Endothelial cell of umbilical vein (primary cell): ENCODE measurements around the gene KCTD19. TPM values are rescaled to one million over a fixed set of nuclear protein-coding genes. Genes with fewer than 3 reads are reported as not detected.
A peak's percentile ranks its signal among the peaks of the same experiment; 100 is the strongest.

Experiments used
- BruUV-seq: library from RNA; stranded (reverse); fragments of 400-500 nt; replicated peaks from 2 replicates; lab custom pipeline; 2021; lab: Mats Ljungman, UMichigan
- CTCF ChIA-PET: fragments of 300-600, 350-600 bp; sonication (Branson Sonifier 250); formaldehyde crosslinking; loops from one replicate; lab custom pipeline; 2021; ENCODE audit warnings: antibody characterized with exemption, inconsistent platforms; lab: Charles Lee
- POLR2A ChIA-PET: fragments of 300-600, 350-600 bp; sonication (Branson Sonifier 250); formaldehyde crosslinking; loops from one replicate; lab custom pipeline; 2021; ENCODE audit warnings: antibody characterized with exemption, inconsistent platforms; lab: Charles Lee
- DNase-seq: peaks from one replicate; pipeline ENCODE4 v3.0.0-alpha.2; 2011; ENCODE audit warnings: low read depth, low spot score
- FAIRE-seq: peaks from 2 replicates; lab custom pipeline; 2011; peaks lifted over from hg19 to GRCh38; lab: Jason Lieb, UNC
- H2AFZ ChIP-seq: 2 replicates; pipeline ENCODE4 v1.6.0; 2012; ENCODE audit warnings: low read depth, low read length, control low read depth, inconsistent platforms
- H3K27ac ChIP-seq: 2 replicates; pipeline ENCODE4 v1.5.1; 2011; ENCODE audit warnings: low read depth, mild to moderate bottlenecking, control low read depth, low read length, moderate library complexity; ENCODE audit not compliant: insufficient read depth
- H3K27me3 ChIP-seq, 2 experiments: 2 replicates each; pipeline versions ENCODE4 v1.6.0 to v1.6.1; 2011; ENCODE audit warnings: low read length in 2 of 2, mixed read lengths in 1 of 2; ENCODE audit not compliant: control insufficient read depth in 2 of 2, insufficient read depth in 2 of 2
- H3K36me3 ChIP-seq, 2 experiments: 2 replicates in 1 of 2; 3 replicates in 1 of 2; pipeline ENCODE4 v1.5.1; 2011; ENCODE audit warnings: low read length in 2 of 2, mild to moderate bottlenecking in 1 of 2, moderate library complexity in 1 of 2; ENCODE audit not compliant: control insufficient read depth in 2 of 2, insufficient read depth in 2 of 2; ENCODE audit errors: extremely low read depth in 1 of 2
- H3K4me1 ChIP-seq: 3 replicates; pipeline ENCODE4 v1.5.1; 2011; ENCODE audit warnings: mild to moderate bottlenecking, low read length; ENCODE audit not compliant: control insufficient read depth, insufficient read depth; ENCODE audit errors: extremely low read depth
- H3K4me2 ChIP-seq: 2 replicates; pipeline ENCODE4 v1.6.1; 2011; ENCODE audit warnings: low read length, control low read depth, mixed read lengths; ENCODE audit not compliant: insufficient read depth
- H3K4me3 ChIP-seq, 3 experiments: fragments of 200-600 bp in 1 of 3; sonication (generic), shearing (Covaris generic) in 1 of 3; replicated peaks in 1 of 3; 2 replicates each; pipeline ENCODE4 v1.5.1; 2011 to 2016; ENCODE audit warnings: control low read depth in 3 of 3, low read length in 3 of 3, mild to moderate bottlenecking in 2 of 3, inconsistent platforms in 1 of 3, low read depth in 1 of 3, moderate library complexity in 1 of 3; ENCODE audit not compliant: insufficient read depth in 1 of 3
- H3K79me2 ChIP-seq: 2 replicates; pipeline ENCODE4 v1.6.0; 2012; ENCODE audit warnings: low read length, inconsistent platforms; ENCODE audit not compliant: control insufficient read depth, insufficient read depth
- H3K9ac ChIP-seq: replicated peaks from 2 replicates; pipeline ENCODE3; 2011; ENCODE audit warnings: low read length, control low read depth; ENCODE audit not compliant: insufficient read depth; ENCODE audit errors: extremely low read depth
- H3K9me1 ChIP-seq: replicated peaks from 3 replicates; pipeline ENCODE4 v1.6.0; 2011; ENCODE audit warnings: mild to moderate bottlenecking, low read length; ENCODE audit not compliant: control insufficient read depth, insufficient read depth; ENCODE audit errors: extremely low read depth
- H3K9me3 ChIP-seq: replicated peaks from 2 replicates; pipeline ENCODE4 v1.5.1; 2012; ENCODE audit warnings: low read length, inconsistent platforms; ENCODE audit not compliant: control insufficient read depth, insufficient read depth
- H4K20me1 ChIP-seq: replicated peaks from 2 replicates; pipeline ENCODE3; 2011; ENCODE audit warnings: mild to moderate bottlenecking, low read length; ENCODE audit not compliant: control insufficient read depth, insufficient read depth; ENCODE audit errors: extremely low read depth
- CTCF ChIP-seq, 2 donors: IDR thresholded peaks; 1 replicate in 1 of 2; 2 replicates in 1 of 2; pipeline ENCODE4 v1.5.1; 2011; ENCODE audit warnings: low read length in 2 of 2, mild to moderate bottlenecking in 2 of 2, moderate library complexity in 2 of 2, control low read depth in 1 of 2, inconsistent platforms in 1 of 2, low read depth in 1 of 2; ENCODE audit not compliant: insufficient read depth in 1 of 2; ENCODE audit errors: extremely low read depth in 1 of 2
- EZH2 ChIP-seq: IDR thresholded peaks from 2 replicates; pipeline ENCODE4 v1.6.1; 2012; ENCODE audit warnings: borderline replicate concordance, low read depth, mild to moderate bottlenecking, moderate library complexity, low read length, inconsistent platforms; ENCODE audit not compliant: severe bottlenecking
- FOS ChIP-seq: IDR thresholded peaks from 2 replicates; pipeline ENCODE4 v1.6.1; 2011; ENCODE audit warnings: mild to moderate bottlenecking, low read length, moderate library complexity, borderline replicate concordance; ENCODE audit not compliant: insufficient read depth
- GATA2 ChIP-seq: IDR thresholded peaks from 2 replicates; pipeline ENCODE4 v1.7.0; 2011; ENCODE audit warnings: low read depth, mild to moderate bottlenecking, moderate library complexity, mixed read lengths, low read length; ENCODE audit not compliant: insufficient read length, insufficient read depth
- JUN ChIP-seq: IDR thresholded peaks from 2 replicates; pipeline ENCODE4 v1.6.1; 2011; ENCODE audit warnings: borderline replicate concordance, low read depth; ENCODE audit not compliant: insufficient read length, insufficient read depth
- MAX ChIP-seq: IDR thresholded peaks from 2 replicates; pipeline ENCODE4 v1.6.1; 2011; ENCODE audit not compliant: insufficient read depth, insufficient read length
- MYC ChIP-seq: IDR thresholded peaks from one replicate; pipeline ENCODE4 v1.6.1; 2011; ENCODE audit warnings: mild to moderate bottlenecking, low read depth, low read length
- POLR2A ChIP-seq: IDR thresholded peaks from 2 replicates; pipeline ENCODE4 v1.6.1; 2012; ENCODE audit warnings: low read depth, mild to moderate bottlenecking, control low read depth, low read length
- POLR2AphosphoS5 ChIP-seq: IDR thresholded peaks from 2 replicates; pipeline ENCODE4 v1.6.1; 2012; ENCODE audit warnings: low read depth, mild to moderate bottlenecking, control low read depth, low read length, moderate library complexity; ENCODE audit not compliant: insufficient read depth
- dilution Hi-C: fragments of 300-500 bp; cut with MboI; formaldehyde crosslinking; loops from one replicate; pipeline ENCODE4 v1.15.0; 2019; ENCODE audit warnings: low sequenced_read_pairs; ENCODE audit not compliant: extremely low pct_ligation_motif_present
- intact Hi-C: fragments of 100-400 bp; cut with micrococcal nuclease; formaldehyde crosslinking; loops from one replicate; pipeline ENCODE4 v1.10.0; 2022
- polyA plus RNA-seq, 4 experiments: library from polyadenylated mRNA; depleted of rRNA in 3 of 4; stranded (reverse) in 3 of 4; unstranded in 1 of 4; fragments of >200 nt; gene quantifications; 2 replicates each; pipeline versions ENCODE4 v1.2.1 to v1.2.3, GENCODE V29; 2011 to 2012; ENCODE audit warnings: missing spikeins in 1 of 4
- total RNA-seq: library from RNA; stranded (reverse); gene quantifications from 2 replicates; pipeline ENCODE4 v1.2.3, GENCODE V29; 2021

Gene KCTD19
- total and polyA plus RNA-seq, 2 donors (not counting 3 experiments of a cell fraction or from before 2014, with no cell fraction given) = 0.21 to 0.44 TPM

GRCh38 chr16:67277294-67277998, 49.1 kb downstream of the KCTD19 start:
- DNase-seq (peak; percentile 87), FAIRE-seq (no peak)
- Histone ChIP-seq H2AFZ (no peak overlapping the region), H3K4me3 (no peak overlapping the region), H3K27ac (peak overlapping the region; percentile 78), H3K27me3 (no peaks in the 10 kb centered on the region), H3K79me2 (peaks cover 9% of the 10 kb centered on the region), H3K36me3 (peaks cover 0 to 3% of the 10 kb centered on the region in 2 experiments), H3K4me2 (peak overlapping the region; percentile 59), H3K4me1 (peaks cover 21% of the 10 kb centered on the region), H4K20me1 (no peaks in the 10 kb centered on the region), H3K9me1 (no peaks in the 10 kb centered on the region), H3K9me3 (no peaks in the 10 kb centered on the region), H3K9ac (peak overlapping the region; percentile 25)
- CTCF ChIA-PET = interaction anchor here (0.7 to 3.5 kb wide), 14 partner anchors 8 to 154 kb away, joined by 3 to 35 read pairs (median 4); partner anchors contain the start of genes FHOD1, HSD11B2, KCTD19 and LRRC36
- intact Hi-C loops = loop anchor here (1.0 to 5.0 kb wide), 3 partner anchors 9 to 190 kb away; no protein-coding TSS in a partner anchor
- POLR2A ChIA-PET = interaction anchor here (0.6 to 1.3 kb wide), 5 partner anchors 17 to 874 kb away, joined by 3 to 5 read pairs (median 3); partner anchors contain the start of genes FHOD1 and TMEM208
- no TSS peak for BruUV-seq
- dilution Hi-C loops = no loop called here
- no peak for TF ChIP-seq MAX
- TF ChIP-seq FOS = peak; percentile 93
- TF ChIP-seq EZH2 = no peak
- TF ChIP-seq MYC = no peak
- TF ChIP-seq GATA2 = no peak
- TF ChIP-seq POLR2A = no peak
- no peak for TF ChIP-seq CTCF (IDR thresholded peaks at IDR 0.05; ENCODE audit: extremely low read depth in 1 of 2, insufficient read depth in 1 of 2, low read depth in 1 of 2, low read length in 2 of 2)
- TF ChIP-seq JUN = peak; percentile 51
- TF ChIP-seq POLR2AphosphoS5 = peak; percentile 55
